ENCODE results near the gene TMEM272. TPM values are rescaled to one million over a fixed set of nuclear protein-coding genes. Genes with fewer than 3 reads are reported as not detected.

Gene TMEM272
- total RNA-seq, 1 donor from 2014 or later = not detected

GRCh38 chr13:51764184-51765141, 80.5 kb downstream of the TMEM272 start:
- Mint-ChIP-seq H3K36me3 (ENCODE audit: low read depth) (peaks cover 54% of the 10 kb centered on the region), H3K27ac (peak overlapping the region; percentile 90), H3K9me3 (no peaks in the 10 kb centered on the region), H3K27me3 (no peaks in the 10 kb centered on the region), H3K4me3 (peak overlapping the region; percentile 74), H3K4me1 (peaks cover 29% of the 10 kb centered on the region)
- ChIA-PET CTCF (interaction anchor here (0.9 to 1.4 kb wide), 6 partner anchors 33 to 319 kb away, joined by 3 to 5 read pairs (median 4); partner anchors contain the start of gene INTS6), POLR2A (interaction anchor here (0.6 to 2.6 kb wide), 11 partner anchors 30 to 334 kb away, joined by 3 to 44 read pairs (median 4); partner anchors contain the start of genes INTS6 and WDFY2)
- DNase-seq = peak; percentile 36
- ATAC-seq (ENCODE audit: low read depth) = peak; percentile 91
- TF ChIP-seq CTCF (IDR thresholded peaks at IDR 0.05) = no peak
- intact Hi-C loops (cut with micrococcal nuclease) = loop anchor here (1.0 to 2.0 kb wide), 6 partner anchors 16 to 329 kb away; partner anchors contain the start of genes DHRS12, INTS6 and WDFY2

GRCh38 chr13:51763486-51763885, 81.5 kb downstream of the TMEM272 start:
- H3K4me1 Mint-ChIP-seq = peaks cover 29% of the 10 kb centered on the region
- CTCF ChIA-PET = interaction anchor here (1.2 to 1.4 kb wide), 3 partner anchors 34 to 318 kb away, joined by 4 to 5 read pairs (median 4); no protein-coding TSS in a partner anchor
- POLR2A ChIA-PET = interaction anchor here (0.6 to 2.6 kb wide), 9 partner anchors 40 to 333 kb away, joined by 3 to 44 read pairs (median 5); partner anchors contain the start of genes INTS6 and WDFY2
- no peak overlapping the region for H3K4me3 Mint-ChIP-seq
- H3K36me3 Mint-ChIP-seq (ENCODE audit: low read depth) = peaks cover 61% of the 10 kb centered on the region
- no peaks in the 10 kb centered on the region for H3K27me3 Mint-ChIP-seq
- peak overlapping the region; percentile 90 for H3K27ac Mint-ChIP-seq
- H3K9me3 Mint-ChIP-seq = no peaks in the 10 kb centered on the region
- ATAC-seq (ENCODE audit: low read depth) (no peak), DNase-seq (no peak)
- no peak for TF ChIP-seq CTCF (IDR thresholded peaks at IDR 0.05)
- intact Hi-C loops (cut with micrococcal nuclease) = no loop called here

Other genes with a start within 250 kb of the TMEM272 start
- gene DHRS12, start 41.0 kb downstream of the TMEM272 start, total RNA-seq = 11.6 and 14.1 TPM in 2 replicates
- gene CCDC70, start 16.8 kb upstream of the TMEM272 start, total RNA-seq = not detected in 2 replicates
- 0.29 and 0.40 TPM in 2 replicates for gene ATP7B, start 166.3 kb upstream of the TMEM272 start, total RNA-seq
- gene ALG11, start 167.2 kb upstream of the TMEM272 start, total RNA-seq = 31.8 and 36.9 TPM in 2 replicates
- 9.3 and 11.7 TPM in 2 replicates for gene UTP14C, start 179.5 kb upstream of the TMEM272 start, total RNA-seq

Measured in activated B cell treated with CpG ODN at 0.5 μM for 24 hours (primary cell).